Fibroblast of upper back skin (primary cell): ENCODE results near the gene MLC1.
A peak's percentile ranks its signal among the peaks of the same experiment; 100 is the strongest.

Source experiments
- DNase-seq: peaks from one replicate; pipeline ENCODE4 v3.0.0-alpha.2; 2013

MLC1 gene

GRCh38 chr22:50074551-50075530 lies 10.4 kb downstream of the MLC1 start:
- no peak for DNase-seq

GRCh38 chr22:50074056-50074455 lies 11.2 kb downstream of the MLC1 start:
- DNase-seq, result no peak

- no peak for DNase-seq
Observed at GRCh38 chr22:50072714-50073538, 12.3 kb downstream of the MLC1 start.

GRCh38 chr22:50072167-50072555 lies 13.1 kb downstream of the MLC1 start:
- no peak for DNase-seq

GRCh38 chr22:50071432-50072166 lies 13.6 kb downstream of the MLC1 start:
- no peak for DNase-seq

GRCh38 chr22:50070366-50070765 lies 14.9 kb downstream of the MLC1 start:
- DNase-seq, result no peak

- DNase-seq, result no peak
Observed at GRCh38 chr22:50068096-50068495, 17.1 kb downstream of the MLC1 start.

GRCh38 chr22:50067244-50067643 lies 18.0 kb downstream of the MLC1 start:
- no peak for DNase-seq

GRCh38 chr22:50064453-50064852 lies 20.8 kb downstream of the MLC1 start:
- DNase-seq, result no peak

- DNase-seq, result no peak
Observed at GRCh38 chr22:50063589-50064393, 21.4 kb downstream of the MLC1 start.

- no peak for DNase-seq
Observed at GRCh38 chr22:50062509-50063135, 22.6 kb downstream of the MLC1 start.

GRCh38 chr22:50061824-50062355 lies 23.3 kb downstream of the MLC1 start:
- DNase-seq, result no peak

GRCh38 chr22:50061141-50061823 lies 23.9 kb downstream of the MLC1 start:
- no peak for DNase-seq

- DNase-seq, result no peak
Observed at GRCh38 chr22:50060441-50061140, 24.6 kb downstream of the MLC1 start.

- no peak for DNase-seq
Observed at GRCh38 chr22:50059881-50060262, 25.4 kb downstream of the MLC1 start.

- peak; percentile 31 for DNase-seq
Observed at GRCh38 chr22:50058906-50059880, 26.0 kb downstream of the MLC1 start.

- no peak for DNase-seq
Observed at GRCh38 chr22:50058061-50058905, 26.9 kb downstream of the MLC1 start, which contains the start of gene TTLL8. TTLL8 (minus strand) TSS chr22:50058298.
